Measurements from ENCODE around the gene RND1.

RND1 gene

GRCh38 chr12:48807981-48808380 lies 57.7 kb downstream of the RND1 start:
- DNase-seq (ENCODE audit: low read depth), result no peak
